Stimulated activated CD4-positive, alpha-beta T cell treated with anti-CD3 and anti-CD28 coated beads, Interleukin-4, amount 100 ng/mL, for 48 hours (primary cell): ENCODE results near the gene NSUN7.

ENCODE experiments used
- DNase-seq, 2 donors: peaks; one replicate each; pipeline ENCODE4 v3.0.0-alpha.2; 2020; ENCODE audit warnings: low read depth in 2 of 2

Gene NSUN7

GRCh38 chr4:40734497-40734896 lies 15.3 kb upstream of the NSUN7 start:
- no peak for DNase-seq

GRCh38 chr4:40736910-40737309 lies 12.8 kb upstream of the NSUN7 start:
- DNase-seq: no peak

GRCh38 chr4:40737879-40738278 lies 11.9 kb upstream of the NSUN7 start:
- no peak for DNase-seq

- DNase-seq: no peak
Observed at GRCh38 chr4:40739347-40739746, 10.4 kb upstream of the NSUN7 start.

- no peak for DNase-seq
Observed at GRCh38 chr4:40744218-40744617, 5.5 kb upstream of the NSUN7 start.

GRCh38 chr4:40745285-40745984 lies 4.3 kb upstream of the NSUN7 start:
- DNase-seq: no peak

GRCh38 chr4:40747207-40747835 lies 2.4 kb upstream of the NSUN7 start:
- no peak for DNase-seq

- DNase-seq: no peak
Observed at GRCh38 chr4:40750461-40751258, 905 bp downstream of the NSUN7 start.

- no peak for DNase-seq
Observed at GRCh38 chr4:40755616-40756015, 5.9 kb downstream of the NSUN7 start.

GRCh38 chr4:40763228-40763716 lies 13.5 kb downstream of the NSUN7 start:
- DNase-seq: peak in 1 of 2 donors; percentile 47

GRCh38 chr4:40769266-40769665 lies 19.5 kb downstream of the NSUN7 start:
- no peak for DNase-seq

- no peak for DNase-seq
Observed at GRCh38 chr4:40778090-40778489, 28.3 kb downstream of the NSUN7 start.

GRCh38 chr4:40782876-40783275 lies 33.1 kb downstream of the NSUN7 start:
- no peak for DNase-seq

- no peak for DNase-seq
Observed at GRCh38 chr4:40785727-40786126, 36.0 kb downstream of the NSUN7 start.

GRCh38 chr4:40788331-40788730 lies 38.6 kb downstream of the NSUN7 start:
- no peak for DNase-seq

- no peak for DNase-seq
Observed at GRCh38 chr4:40789031-40789430, 39.3 kb downstream of the NSUN7 start.

- DNase-seq: no peak
Observed at GRCh38 chr4:40789771-40790170, 40.0 kb downstream of the NSUN7 start.

- no peak for DNase-seq
Observed at GRCh38 chr4:40800064-40800463, 50.3 kb downstream of the NSUN7 start.

- DNase-seq: no peak
Observed at GRCh38 chr4:40804598-40804997, 54.8 kb downstream of the NSUN7 start.

- no peak for DNase-seq
Observed at GRCh38 chr4:40808926-40809457, 59.2 kb downstream of the NSUN7 start.

- DNase-seq: no peak
Observed at GRCh38 chr4:40811956-40812355, 62.2 kb downstream of the NSUN7 start.

GRCh38 chr4:40812386-40812785 lies 62.6 kb downstream of the NSUN7 start:
- DNase-seq: no peak
